ENCODE results near the gene HEBP1. TPM values are rescaled to one million over a fixed set of nuclear protein-coding genes. Genes with fewer than 3 reads are reported as not detected.

The HEBP1 gene
- total RNA-seq, 1 experiment from 2014 or later: 6.2 TPM

- Histone ChIP-seq H3K79me2 (ENCODE audit: low read length) (no peaks in the 10 kb centered on the region), H3K4me3 (ENCODE audit: low read length) (no peak overlapping the region), H3K9me2 (replicated peaks; ENCODE audit: low read length) (no peaks in the 10 kb centered on the region), H3K36me3 (ENCODE audit: low read depth, low read length) (no peaks in the 10 kb centered on the region), H4K20me1 (ENCODE audit: low read length) (no peaks in the 10 kb centered on the region), H3K27ac (ENCODE audit: low read length) (no peak overlapping the region), H3K4me2 (ENCODE audit: low read length) (no peak overlapping the region), H2AFZ (ENCODE audit: low read length) (no peak overlapping the region), H3K4me1 (ENCODE audit: insufficient read depth, low read length) (0 out of 2 replicates have a peak, but pooled peaks cover 4% of the 10 kb centered on the region), H3K27me3 (ENCODE audit: low read length) (no peaks in the 10 kb centered on the region), H3F3A (ENCODE audit: low read length, unreplicated experiment) (no peaks in the 10 kb centered on the region), H3K9ac (ENCODE audit: low read length) (no peak overlapping the region), H3K9me3 (ENCODE audit: low read length) (no peaks in the 10 kb centered on the region)
- no TSS peak for BruUV-seq (replicated peaks)
- CTCF ChIA-PET: no interaction called here
- ATAC-seq (no peak), DNase-seq (no peak)
- intact Hi-C loops (cut with micrococcal nuclease): loop anchor here (10.0 kb wide), 1 partner anchor 54 kb away; no protein-coding TSS in a partner anchor
- POLR2A ChIA-PET (ENCODE audit: unreplicated experiment): no interaction called here
- no peak for TF ChIP-seq EZH2 (IDR thresholded peaks at IDR 0.05; ENCODE audit: low read length, unreplicated experiment)
- no peak for TF ChIP-seq EZH2phosphoT487 (IDR thresholded peaks at IDR 0.05; ENCODE audit: borderline replicate concordance, low read length)
- no peak for TF ChIP-seq CTCF (conservative IDR thresholded peaks at IDR 0.05; ENCODE audit: low read depth, low read length)
Measured at GRCh38 chr12:13041224-13041623, 41.2 kb upstream of the HEBP1 start.

- Histone ChIP-seq H3K4me1 (ENCODE audit: insufficient read depth, low read length) (no peaks in the 10 kb centered on the region), H3K27ac (ENCODE audit: low read length) (no peak overlapping the region), H3K36me3 (ENCODE audit: low read depth, low read length) (no peaks in the 10 kb centered on the region), H3K79me2 (ENCODE audit: low read length) (no peaks in the 10 kb centered on the region), H3F3A (ENCODE audit: low read length, unreplicated experiment) (no peaks in the 10 kb centered on the region), H3K4me2 (ENCODE audit: low read length) (no peak overlapping the region), H2AFZ (ENCODE audit: low read length) (no peak overlapping the region), H3K9ac (ENCODE audit: low read length) (no peak overlapping the region), H3K9me3 (ENCODE audit: low read length) (no peaks in the 10 kb centered on the region), H4K20me1 (ENCODE audit: low read length) (no peaks in the 10 kb centered on the region), H3K9me2 (replicated peaks; ENCODE audit: low read length) (no peaks in the 10 kb centered on the region), H3K27me3 (ENCODE audit: low read length) (no peaks in the 10 kb centered on the region), H3K4me3 (ENCODE audit: low read length) (no peak overlapping the region)
- ChIA-PET CTCF (no interaction called here), POLR2A (ENCODE audit: unreplicated experiment) (no interaction called here)
- intact Hi-C loops (cut with micrococcal nuclease): no loop called here
- ATAC-seq: no peak
- TF ChIP-seq EZH2phosphoT487 (IDR thresholded peaks at IDR 0.05; ENCODE audit: borderline replicate concordance, low read length) (no peak), EZH2 (IDR thresholded peaks at IDR 0.05; ENCODE audit: low read length, unreplicated experiment) (no peak), CTCF (conservative IDR thresholded peaks at IDR 0.05; ENCODE audit: low read depth, low read length) (no peak)
- DNase-seq: no peak
- BruUV-seq (replicated peaks): no TSS peak
Measured at GRCh38 chr12:13039328-13039956, 39.4 kb upstream of the HEBP1 start.

- Histone ChIP-seq H2AFZ (ENCODE audit: low read length) (no peak overlapping the region), H3K27ac (ENCODE audit: low read length) (no peak overlapping the region), H3F3A (ENCODE audit: low read length, unreplicated experiment) (no peaks in the 10 kb centered on the region), H3K4me3 (ENCODE audit: low read length) (no peak overlapping the region), H3K36me3 (ENCODE audit: low read depth, low read length) (no peaks in the 10 kb centered on the region), H3K9me3 (ENCODE audit: low read length) (no peaks in the 10 kb centered on the region), H3K4me1 (ENCODE audit: insufficient read depth, low read length) (no peaks in the 10 kb centered on the region), H3K9me2 (replicated peaks; ENCODE audit: low read length) (no peaks in the 10 kb centered on the region), H4K20me1 (ENCODE audit: low read length) (no peaks in the 10 kb centered on the region), H3K9ac (ENCODE audit: low read length) (no peak overlapping the region), H3K79me2 (ENCODE audit: low read length) (no peaks in the 10 kb centered on the region), H3K27me3 (ENCODE audit: low read length) (no peaks in the 10 kb centered on the region), H3K4me2 (ENCODE audit: low read length) (no peak overlapping the region)
- no TSS peak for BruUV-seq (replicated peaks)
- TF ChIP-seq EZH2 (IDR thresholded peaks at IDR 0.05; ENCODE audit: low read length, unreplicated experiment): no peak
- TF ChIP-seq EZH2phosphoT487 (IDR thresholded peaks at IDR 0.05; ENCODE audit: borderline replicate concordance, low read length): no peak
- no peak for TF ChIP-seq CTCF (conservative IDR thresholded peaks at IDR 0.05; ENCODE audit: low read depth, low read length)
- DNase-seq: no peak
- no peak for ATAC-seq
- POLR2A ChIA-PET (ENCODE audit: unreplicated experiment): no interaction called here
- CTCF ChIA-PET: no interaction called here
- intact Hi-C loops (cut with micrococcal nuclease): no loop called here
Measured at GRCh38 chr12:13038491-13039161, 38.6 kb upstream of the HEBP1 start.

All from PC-3 (cell line).